Heart right ventricle (tissue), 16 donors: Measurements from ENCODE around the gene IKZF2. TPM values are rescaled to one million over a fixed set of nuclear protein-coding genes. Genes with fewer than 3 reads are reported as not detected.

ENCODE experiments used
- ATAC-seq, 8 donors: fragments of 200-7000 bp; cut with Tn5 transposase; one replicate each; pipeline ENCODE4 v1.9.1; 2020; ENCODE audit warnings: mild to moderate bottlenecking in 8 of 8, moderate library complexity in 8 of 8, moderate number of reproducible peaks in 1 of 8
- DNase-seq, 2 donors: peaks; one replicate each; pipeline ENCODE4 v3.0.0-alpha.2; 2020
- H3K27ac ChIP-seq, 10 donors: fragments of 200-600 bp; sonication (generic) in 2 of 10; one replicate each; pipeline versions ENCODE4 v1.5.0 to v1.8.0; 2020 to 2022; ENCODE audit warnings: mild to moderate bottlenecking in 3 of 10
- H3K27me3 ChIP-seq, 7 donors: fragments of 200-600 bp; one replicate each; pipeline ENCODE4 v1.8.0; 2021 to 2022; ENCODE audit warnings: mild to moderate bottlenecking in 2 of 7
- H3K36me3 ChIP-seq, 9 donors: fragments of 200-600 bp; sonication (generic) in 1 of 9; one replicate each; pipeline versions ENCODE4 v1.5.0 to v1.8.0; 2020 to 2022; ENCODE audit warnings: mild to moderate bottlenecking in 2 of 9
- H3K4me1 ChIP-seq, 9 donors: fragments of 200-600 bp; sonication (generic) in 1 of 9; one replicate each; pipeline versions ENCODE4 v1.5.0 to v1.8.0; 2020 to 2022; ENCODE audit warnings: mild to moderate bottlenecking in 4 of 9
- H3K4me3 ChIP-seq, 10 donors: fragments of 200-600 bp; sonication (generic) in 2 of 10; one replicate each; pipeline versions ENCODE4 v1.5.0 to v1.8.0; 2020 to 2022; ENCODE audit warnings: mild to moderate bottlenecking in 7 of 10, moderate library complexity in 2 of 10
- H3K9me3 ChIP-seq, 11 donors: fragments of 200-600 bp in 10 of 11; sonication (generic) in 2 of 11; one replicate each; pipeline versions ENCODE4 v1.5.0 to v1.8.0; 2013 to 2022; ENCODE audit warnings: mild to moderate bottlenecking in 2 of 11, control low read depth in 1 of 11, moderate library complexity in 1 of 11
- CTCF ChIP-seq, 9 donors: fragments of 200-600 bp; sonication (generic) in 2 of 9; IDR thresholded peaks; one replicate each; pipeline versions ENCODE4 v1.5.0 to v1.8.0; 2021 to 2022; ENCODE audit warnings: antibody characterized with exemption in 9 of 9, mild to moderate bottlenecking in 5 of 9, moderate library complexity in 1 of 9
- WGBS, 2 donors: extraction: QIAGEN DNeasy Blood & Tissue Kit; methylation state at CpG; one replicate each; pipeline ENCODE4 v1.1.7; 2013; ENCODE audit warnings: inconsistent platforms in 1 of 2; 5-methylcytosine and 5-hydroxymethylcytosine counted together
- intact Hi-C, 10 donors: fragments of 100-400 bp; cut with DNase I; formaldehyde crosslinking; loops; one replicate each; pipeline versions ENCODE4 v1.11.1 to v1.14.2; 2022
- polyA plus RNA-seq, 2 donors: library from polyadenylated mRNA; stranded (reverse); fragments of 200-250 nt; gene quantifications; one replicate each; pipeline ENCODE4 v1.2.3, GENCODE V29; 2013
- total RNA-seq, 10 donors: library from RNA; stranded (reverse); fragmentation: NEBNext Ultra II Directional in 3 of 10; extraction: Animal tissue kit (Norgen Biotek cat#: 25700) in 3 of 10; gene quantifications; one replicate each; pipeline versions ENCODE4 v1.2.1 to v1.2.4, GENCODE V29; 2021 to 2023
- donor health status: Arrhythmogenic right ventricular cardiomyopathy.
- donor health status: ischemic (EF 13 %, LVEDD 7.1; RV severe dilation, severe dysfunction).
- donor health status: healthy with polysubstance abuse.
- donor health status: DM: no; HTN: yes; CAD: no.
- donor health status: DM: no; HTN: no; CAD: no.
- donor health status: ischemic (EF 25% LVEDD 6.9; RV normal size, moderate dysfunction).
- donor health status: ischemic (EF 25% LVEDD 5.7; RV mildly dilated, moderate dysfunction).
- donor health status: healthy.
- donor health status: DM: yes; HTN: yes; CAD: no.
- donor health status: Ischemic cardiomyopathy.
- donor health status: ischemic (EF 35%, LVEDD 5.7; RV mildly dilated, moderate dysfunction).
- donor health status: nonischemic (EF 11% LVEDD 7.7; RV severe dilation, severe dysfunction).
- donor health status: DM: yes; HTN: yes; CAD: no.
- donor health status: PGD.
- donor health status: ischemic (EF 29% LVEDD 5.4; RV normal size, mild dysfunction).
- donor health status: nonischemic (EF 23%, LVEDD 6.1; RV moderate dilation, normal function).

IKZF2 gene
- total and polyA plus RNA-seq, 12 donors: 0.36 to 8.1 (median 5.9) TPM

GRCh38 chr2:213149294-213149875 lies 2.0 kb downstream of the IKZF2 start:
- Histone ChIP-seq H3K4me1 (peaks cover 0 to 40% (median 17%) of the 10 kb centered on the region in 9 donors), H3K27ac (peak overlapping the region in 7 of 10 donors; percentile 55 to 97 (median 73)), H3K36me3 (peaks cover 0 to 3% (median 0%) of the 10 kb centered on the region in 9 donors), H3K27me3 (peaks cover 0 to 7% (median 0%) of the 10 kb centered on the region in 7 donors), H3K4me3 (peak overlapping the region in 9 of 10 donors; percentile 50 to 93 (median 88)), H3K9me3 (no peaks in the 10 kb centered on the region)
- TF ChIP-seq CTCF (IDR thresholded peaks at IDR 0.05): peak in 3 of 9 donors; percentile 18 to 28 (median 24)
- intact Hi-C loops: no loop called here
- 37 to 39% methylated on average over 3 of the region's 3 CpGs for WGBS, 2 donors
- ATAC-seq (no peak), DNase-seq (no peak)

- peak overlapping the region in 4 of 10 donors; percentile 56 to 97 (median 73) for H3K27ac ChIP-seq
- peak overlapping the region in 7 of 10 donors; percentile 72 to 93 (median 88) for H3K4me3 ChIP-seq
- intact Hi-C loops: no loop called here
- H3K4me1 ChIP-seq: peaks cover 0 to 39% (median 17%) of the 10 kb centered on the region in 9 donors
- WGBS, 2 donors: 47 to 52% methylated on average over 2 of the region's 2 CpGs
- TF ChIP-seq CTCF (IDR thresholded peaks at IDR 0.05): no peak
- ATAC-seq (no peak), DNase-seq (no peak)
- H3K27me3 ChIP-seq: peaks cover 0 to 7% (median 0%) of the 10 kb centered on the region in 7 donors
- H3K9me3 ChIP-seq: no peaks in the 10 kb centered on the region
- peaks cover 0 to 3% (median 0%) of the 10 kb centered on the region in 9 donors for H3K36me3 ChIP-seq
Observed at GRCh38 chr2:213148572-213149261, 2.7 kb downstream of the IKZF2 start.

- peak overlapping the region in 1 of 10 donors; percentile 88 for H3K4me3 ChIP-seq
- H3K27ac ChIP-seq: no peak overlapping the region
Observed at GRCh38 chr2:213147538-213147937, 3.9 kb downstream of the IKZF2 start.

More at GRCh38 chr2:213147538-213147937, 3.9 kb downstream of the IKZF2 start:
- DNase-seq (no peak), ATAC-seq (no peak)
- Histone ChIP-seq H3K27me3 (peaks cover 0 to 3% (median 0%) of the 10 kb centered on the region in 7 donors), H3K36me3 (peaks cover 0 to 5% (median 0%) of the 10 kb centered on the region in 9 donors), H3K9me3 (no peaks in the 10 kb centered on the region), H3K4me1 (peaks cover 0 to 27% (median 17%) of the 10 kb centered on the region in 9 donors)
- no peak for TF ChIP-seq CTCF (IDR thresholded peaks at IDR 0.05)
- 89 to 98% methylated on average over 2 of the region's 2 CpGs for WGBS, 2 donors
- intact Hi-C loops: no loop called here
